ENCODE data around the gene NLGN1. TPM values are rescaled to one million over a fixed set of nuclear protein-coding genes. Genes with fewer than 3 reads are reported as not detected.

Gene NLGN1
- total and polyA plus RNA-seq, 2 of the 8 experiments (the other 6 are each of a cell fraction or from before 2014, with no cell fraction given), result 7.8 to 14.8 TPM

GRCh38 chr3:173862701-173863100 lies 465.2 kb downstream of the NLGN1 start:
- H4K5ac ChIP-seq (ENCODE audit: insufficient read length, low read depth, low read length), result no peak overlapping the region
- no peak overlapping the region for H3K9ac ChIP-seq (replicated peaks in 1 of 4; ENCODE audit: extremely low read depth in 1 of 4, low read depth in 3 of 4, low read length in 3 of 4)
- no peak overlapping the region for H2BK20ac ChIP-seq (ENCODE audit: low read length)
- H3K14ac ChIP-seq (ENCODE audit: insufficient read length), result no peak overlapping the region
- no peaks in the 10 kb centered on the region for H3K79me2 ChIP-seq (ENCODE audit: control insufficient read depth in 1 of 2, insufficient read depth in 2 of 2, low read length in 2 of 2)
- ChIA-PET CTCF (ENCODE audit: partially characterized antibody) (interaction anchor here (0.7 kb wide), 1 partner anchor 16 kb away, joined by 3 read pairs; no protein-coding TSS in a partner anchor), POLR2A (ENCODE audit: partially characterized antibody) (interaction anchor here (0.7 kb wide), 1 partner anchor 22 kb away, joined by 3 read pairs; no protein-coding TSS in a partner anchor)
- no peak overlapping the region for H3K4ac ChIP-seq (replicated peaks; ENCODE audit: insufficient read length, low read depth, low read length)
- H3K36me3 ChIP-seq (ENCODE audit: control insufficient read depth in 2 of 4, insufficient read depth in 4 of 4, low read length in 3 of 4), result no peaks in the 10 kb centered on the region
- H4K20me1 ChIP-seq (replicated peaks in 1 of 2; ENCODE audit: control insufficient read depth in 1 of 2, insufficient read depth in 2 of 2, low read length in 2 of 2), result no peaks in the 10 kb centered on the region
- no peak overlapping the region for H3K56ac ChIP-seq (replicated peaks; ENCODE audit: insufficient read length, low read depth, low read length)
- no peaks in the 10 kb centered on the region for H3K79me1 ChIP-seq (ENCODE audit: low read depth, low read length)
- peaks cover 0 to 8% (median 2%) of the 10 kb centered on the region in 4 experiments; a peak in 3 of 7 replicates for H3K4me1 ChIP-seq (replicated peaks in 1 of 4; ENCODE audit: control insufficient read depth in 3 of 4, insufficient read depth in 4 of 4, low read length in 3 of 4)
- H3K4me2 ChIP-seq (ENCODE audit: insufficient read depth in 1 of 2, low read depth in 2 of 2, low read length in 2 of 2), result no peak overlapping the region
- H2BK12ac ChIP-seq (ENCODE audit: low read depth, low read length), result no peak overlapping the region
- no peak overlapping the region for H2BK15ac ChIP-seq (ENCODE audit: low read length)
- no peak overlapping the region for H2BK120ac ChIP-seq (replicated peaks; ENCODE audit: low read depth, low read length)
- no peak for TF ChIP-seq CREB1 (IDR thresholded peaks at IDR 0.05)
- H2AFZ ChIP-seq (ENCODE audit: low read length), result no peak overlapping the region
- H3K23me2 ChIP-seq (ENCODE audit: low read depth, low read length), result no peaks in the 10 kb centered on the region
- H3K9me3 ChIP-seq (ENCODE audit: insufficient read depth in 2 of 2, low read depth in 1 of 2, low read length in 1 of 2), result no peaks in the 10 kb centered on the region
- no peaks in the 10 kb centered on the region for H3K27me3 ChIP-seq (replicated peaks in 1 of 4; ENCODE audit: control insufficient read depth in 3 of 4, extremely low read depth in 1 of 4, insufficient read depth in 3 of 4, low read length in 3 of 4)
- H4K8ac ChIP-seq (ENCODE audit: extremely low read depth, insufficient read depth, low read length), result no peak overlapping the region
- H3K27ac ChIP-seq (ENCODE audit: low read depth, low read length), result no peak overlapping the region
- no peak overlapping the region for H4K91ac ChIP-seq (replicated peaks; ENCODE audit: insufficient read length, low read length)
- H3K23ac ChIP-seq (ENCODE audit: insufficient read length), result no peak overlapping the region
- no peak for FAIRE-seq
- no peak overlapping the region for H2AK5ac ChIP-seq (ENCODE audit: low read depth, low read length)
- no peak overlapping the region for H3K18ac ChIP-seq (ENCODE audit: extremely low read depth, low read length)
- 88% methylated on average over 1 of the region's 1 CpG; no CpG with 5 or more reads in 1 of the 2 experiments for WGBS, 2 experiments (ENCODE audit: extremely low coverage in 1 of 2, insufficient coverage in 1 of 2, insufficient read length in 1 of 2, insufficient replicate concordance in 2 of 2, low coverage in 1 of 2, low lambda C conversion rate in 2 of 2, missing lambda C conversion rate in 1 of 2)
- no peak overlapping the region for H3K4me3 ChIP-seq (ENCODE audit: extremely low read depth in 1 of 4, insufficient read depth in 2 of 4, low read depth in 3 of 4, low read length in 4 of 4)
- no peak overlapping the region for H2BK5ac ChIP-seq (ENCODE audit: low read depth, low read length)
- no peak for DNase-seq (ENCODE audit: low read depth in 1 of 2, low spot score in 2 of 2)
